ENCODE measurements around the gene HECTD4.
A peak's percentile ranks its signal among the peaks of the same experiment; 100 is the strongest.

The HECTD4 gene

GRCh38 chr12:112133418-112133817, 248.8 kb downstream of the HECTD4 start:
- TF ChIP-seq, protein P1, sequence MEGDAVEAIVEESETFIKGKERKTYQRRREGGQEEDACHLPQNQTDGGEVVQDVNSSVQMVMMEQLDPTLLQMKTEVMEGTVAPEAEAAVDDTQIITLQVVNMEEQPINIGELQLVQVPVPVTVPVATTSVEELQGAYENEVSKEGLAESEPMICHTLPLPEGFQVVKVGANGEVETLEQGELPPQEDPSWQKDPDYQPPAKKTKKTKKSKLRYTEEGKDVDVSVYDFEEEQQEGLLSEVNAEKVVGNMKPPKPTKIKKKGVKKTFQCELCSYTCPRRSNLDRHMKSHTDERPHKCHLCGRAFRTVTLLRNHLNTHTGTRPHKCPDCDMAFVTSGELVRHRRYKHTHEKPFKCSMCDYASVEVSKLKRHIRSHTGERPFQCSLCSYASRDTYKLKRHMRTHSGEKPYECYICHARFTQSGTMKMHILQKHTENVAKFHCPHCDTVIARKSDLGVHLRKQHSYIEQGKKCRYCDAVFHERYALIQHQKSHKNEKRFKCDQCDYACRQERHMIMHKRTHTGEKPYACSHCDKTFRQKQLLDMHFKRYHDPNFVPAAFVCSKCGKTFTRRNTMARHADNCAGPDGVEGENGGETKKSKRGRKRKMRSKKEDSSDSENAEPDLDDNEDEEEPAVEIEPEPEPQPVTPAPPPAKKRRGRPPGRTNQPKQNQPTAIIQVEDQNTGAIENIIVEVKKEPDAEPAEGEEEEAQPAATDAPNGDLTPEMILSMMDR (IDR thresholded peaks at IDR 0.05; ENCODE audit: extremely low read depth, insufficient read depth, missing control alignments) = no peak
- in situ Hi-C loops (cut with MboI; ENCODE audit: low pct_unique_long_range_greater_than_20kb, low sequenced_read_pairs, unreplicated experiment) = no loop called here
- DNase-seq (ENCODE audit: low spot score) = no peak

DNA sequence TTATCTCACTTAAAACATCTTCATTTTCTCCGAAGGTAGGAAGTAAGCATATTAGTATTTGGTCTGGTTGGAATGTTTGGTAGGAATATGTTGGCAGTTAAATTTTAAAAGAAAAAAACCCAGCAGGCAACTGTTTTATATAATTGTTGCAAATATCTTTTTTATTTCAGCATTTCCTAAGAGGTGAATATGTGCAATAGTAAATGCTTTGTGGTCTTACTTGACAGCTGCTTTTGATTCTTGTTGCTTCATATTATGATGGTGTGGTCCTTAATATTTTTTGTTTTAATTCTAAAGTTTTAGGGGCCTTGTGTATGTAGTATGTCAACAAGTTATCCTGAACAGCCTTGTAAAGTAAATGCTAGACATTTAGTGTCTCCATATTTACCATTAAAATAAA, 250.5 kb downstream of the HECTD4 start:
- in situ Hi-C loops (cut with MboI; ENCODE audit: low pct_unique_long_range_greater_than_20kb, low sequenced_read_pairs, unreplicated experiment) = no loop called here
- TF ChIP-seq, protein P1 (IDR thresholded peaks at IDR 0.05; ENCODE audit: extremely low read depth, insufficient read depth, missing control alignments) = no peak
- DNase-seq (ENCODE audit: low spot score) = no peak

- peak; percentile 56 for DNase-seq (ENCODE audit: low spot score)
- in situ Hi-C loops (cut with MboI; ENCODE audit: low pct_unique_long_range_greater_than_20kb, low sequenced_read_pairs, unreplicated experiment) = no loop called here
- TF ChIP-seq, protein P1 (IDR thresholded peaks at IDR 0.05; ENCODE audit: extremely low read depth, insufficient read depth, missing control alignments) = no peak
Measured at GRCh38 chr12:112130441-112130998, 251.7 kb downstream of the HECTD4 start.

DNA sequence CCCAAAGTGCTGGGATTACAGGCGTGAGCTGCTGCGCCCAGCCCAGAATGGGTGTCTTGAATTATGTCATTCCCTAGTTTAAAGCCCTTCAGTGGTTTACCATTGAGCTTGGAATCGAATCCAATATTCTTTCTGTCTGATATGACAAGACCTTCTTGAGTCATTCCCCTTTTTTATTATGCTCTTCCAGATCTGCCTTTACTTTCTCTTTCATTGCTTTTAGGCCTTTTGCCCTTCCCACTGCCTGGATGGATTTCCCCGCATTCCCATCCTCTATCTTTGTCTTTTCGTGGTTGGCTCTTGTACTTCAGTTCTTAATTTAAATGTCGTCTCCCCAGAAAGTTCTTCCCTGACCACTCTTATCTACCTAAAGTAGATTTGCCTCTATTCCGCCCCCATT, 255.3 kb downstream of the HECTD4 start:
- DNase-seq (ENCODE audit: low spot score) = no peak
- in situ Hi-C loops (cut with MboI; ENCODE audit: low pct_unique_long_range_greater_than_20kb, low sequenced_read_pairs, unreplicated experiment) = no loop called here
- TF ChIP-seq, protein P1 (IDR thresholded peaks at IDR 0.05; ENCODE audit: extremely low read depth, insufficient read depth, missing control alignments) = no peak

- in situ Hi-C loops (cut with MboI; ENCODE audit: low pct_unique_long_range_greater_than_20kb, low sequenced_read_pairs, unreplicated experiment) = no loop called here
- TF ChIP-seq, protein P1 (IDR thresholded peaks at IDR 0.05; ENCODE audit: extremely low read depth, insufficient read depth, missing control alignments) = no peak
- no peak for DNase-seq (ENCODE audit: low spot score)
Measured at GRCh38 chr12:112126000-112126438, 256.2 kb downstream of the HECTD4 start.

DNA sequence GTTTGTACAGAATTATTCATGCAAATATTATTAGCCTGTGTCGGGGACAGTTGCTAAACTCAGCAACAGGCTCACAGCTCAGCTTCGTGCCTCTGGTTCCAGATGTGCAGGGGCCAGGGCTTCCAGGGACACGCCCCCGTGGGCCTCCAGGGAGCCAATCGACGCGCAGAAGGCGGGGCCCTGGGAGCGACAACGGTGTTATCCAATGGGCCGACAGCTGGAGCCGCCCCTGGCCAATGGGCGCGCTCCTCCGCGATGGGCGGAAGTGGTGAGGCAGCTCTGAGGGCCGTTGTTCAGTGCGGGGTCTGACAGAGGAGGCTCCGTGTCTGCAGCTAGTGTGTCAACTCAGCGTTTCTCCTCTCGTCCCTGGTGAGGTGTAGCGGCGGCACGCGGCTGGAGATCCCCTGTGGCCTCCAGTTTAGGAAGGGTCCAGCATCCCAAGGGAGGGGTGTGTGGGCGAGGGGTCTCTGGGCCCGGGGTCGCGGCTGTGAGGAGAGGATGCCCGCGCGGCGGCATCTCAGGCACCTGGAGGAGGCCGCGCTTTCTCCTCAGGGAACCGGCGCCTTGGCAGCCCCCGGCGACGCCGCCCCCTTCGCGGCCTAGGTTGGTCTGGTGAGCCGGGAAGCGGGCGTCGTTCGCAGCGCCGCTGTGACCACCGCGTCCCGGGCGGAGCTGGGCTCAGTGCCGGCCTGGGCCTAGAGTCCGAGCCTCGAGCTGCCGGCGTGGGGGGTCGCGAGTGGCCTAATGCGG, 256.8 kb downstream of the HECTD4 start, which contains the start of gene TRAFD1:
Gene TRAFD1 (plus strand): TSS at position 311 of the 750 bp plus-strand sequence. CDS start 4,963 bp downstream, outside the sequence.
- TF ChIP-seq, protein P1 (IDR thresholded peaks at IDR 0.05; ENCODE audit: extremely low read depth, insufficient read depth, missing control alignments) = no peak
- DNase-seq (ENCODE audit: low spot score) = peak; percentile 98
- in situ Hi-C loops (cut with MboI; ENCODE audit: low pct_unique_long_range_greater_than_20kb, low sequenced_read_pairs, unreplicated experiment) = no loop called here

Data from GM13977 (cell line).